C1 segment of cervical spinal cord (tissue), 14 donors: ENCODE results near the gene CORO2B.

Source experiments
- DNase-seq, 14 donors: peaks; one replicate each; lab custom pipeline; 2025; lab: John Stamatoyannopoulos, UW

CORO2B gene

DNA sequence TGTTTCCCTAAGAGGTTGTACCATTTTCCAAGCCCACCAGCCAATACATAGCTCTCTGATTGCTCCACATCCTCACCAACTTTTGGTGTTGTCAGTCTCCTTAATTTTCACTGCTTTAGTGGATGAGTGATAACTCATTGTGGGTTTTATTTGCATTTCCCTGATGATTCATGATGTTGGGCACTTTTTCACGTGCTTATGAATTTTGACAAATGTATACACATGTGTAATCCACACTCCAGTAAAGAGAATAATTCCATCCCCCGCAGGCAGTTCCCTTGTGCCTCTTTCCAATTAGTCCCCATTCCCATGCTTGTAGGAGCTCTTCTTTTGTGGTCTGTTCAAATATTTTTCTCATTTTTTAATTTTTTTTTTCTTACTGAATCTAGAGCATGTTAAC is 189.5 kb downstream of the CORO2B start:
- no peak for DNase-seq

DNA sequence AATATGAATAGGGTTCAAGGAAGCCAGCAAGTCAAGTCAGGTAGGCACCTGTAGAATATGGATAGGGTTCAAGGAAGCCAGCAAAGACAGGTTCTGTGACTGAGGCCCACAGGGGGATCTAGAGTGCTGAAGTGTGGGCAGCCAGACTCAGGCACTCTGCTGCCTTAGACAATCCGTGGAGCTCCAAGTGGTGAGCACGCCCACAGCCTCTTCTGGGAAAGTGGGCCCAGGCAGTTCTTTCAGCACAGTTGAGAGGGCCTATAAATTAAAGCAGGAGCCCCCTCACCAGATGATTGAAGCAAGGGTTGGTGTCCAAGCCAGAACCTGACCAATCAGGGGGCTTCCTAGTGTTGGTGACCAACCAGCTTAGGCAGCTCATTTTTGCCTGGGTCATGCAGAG is 190.9 kb downstream of the CORO2B start:
- no peak for DNase-seq

DNA sequence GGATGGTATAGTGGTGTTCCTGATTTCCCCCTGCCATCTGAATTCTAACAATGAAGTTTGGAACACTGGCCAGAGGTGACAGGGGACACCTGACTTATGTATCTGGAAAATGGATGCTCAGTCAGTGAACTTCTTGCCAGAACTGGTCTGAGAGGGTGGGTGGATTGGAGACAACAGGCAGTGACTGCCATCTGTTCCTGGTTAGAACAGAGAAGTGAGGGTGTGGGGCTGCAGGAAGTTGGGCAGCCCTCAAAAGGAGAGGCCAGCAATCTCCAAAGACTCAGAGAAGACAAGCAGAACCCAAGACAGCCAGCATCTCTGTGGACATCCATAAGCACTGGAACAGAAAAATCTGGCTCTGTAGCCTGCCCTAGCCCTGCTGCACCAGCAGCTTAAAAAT is 191.4 kb downstream of the CORO2B start:
- DNase-seq: no peak

DNA sequence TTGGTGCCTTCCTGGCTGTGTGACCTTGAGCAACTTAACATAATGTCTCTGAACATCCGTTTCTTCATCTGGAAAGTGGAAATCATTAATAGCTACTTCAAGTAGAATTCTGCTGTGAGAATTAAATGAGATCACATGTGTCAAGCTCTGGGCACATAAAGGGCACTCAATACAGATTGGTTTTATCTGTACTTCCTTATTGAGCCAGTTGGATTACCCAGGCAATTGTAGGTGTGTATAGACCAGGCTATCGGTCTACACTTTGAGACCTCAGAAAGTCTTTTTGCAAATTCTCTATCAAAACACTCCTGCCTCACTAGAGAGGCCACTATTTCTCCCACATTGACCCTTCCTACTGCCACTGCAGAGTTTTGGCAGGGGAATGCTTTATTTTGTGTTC is 194.2 kb downstream of the CORO2B start:
- DNase-seq: no peak

DNA sequence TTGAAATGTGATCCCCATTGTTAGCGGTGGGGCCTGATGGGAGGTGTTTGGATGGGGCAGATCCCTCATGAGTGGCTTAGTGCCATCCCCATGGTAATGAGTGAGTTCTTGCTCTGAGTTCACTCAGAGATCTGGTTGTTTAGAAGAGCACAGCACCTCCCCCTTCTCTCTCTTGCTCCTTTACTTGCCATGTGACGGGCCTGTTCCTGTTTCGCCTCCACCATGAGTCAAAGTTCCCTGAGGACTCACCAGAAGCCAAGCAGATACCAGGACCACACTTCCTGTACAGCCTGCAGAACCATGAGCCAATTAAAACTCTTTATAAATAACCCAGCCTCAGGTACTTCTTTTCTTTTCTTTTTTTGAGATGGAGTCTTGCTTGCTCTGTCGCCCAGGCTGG is 195.3 kb downstream of the CORO2B start:
- no peak for DNase-seq

DNA sequence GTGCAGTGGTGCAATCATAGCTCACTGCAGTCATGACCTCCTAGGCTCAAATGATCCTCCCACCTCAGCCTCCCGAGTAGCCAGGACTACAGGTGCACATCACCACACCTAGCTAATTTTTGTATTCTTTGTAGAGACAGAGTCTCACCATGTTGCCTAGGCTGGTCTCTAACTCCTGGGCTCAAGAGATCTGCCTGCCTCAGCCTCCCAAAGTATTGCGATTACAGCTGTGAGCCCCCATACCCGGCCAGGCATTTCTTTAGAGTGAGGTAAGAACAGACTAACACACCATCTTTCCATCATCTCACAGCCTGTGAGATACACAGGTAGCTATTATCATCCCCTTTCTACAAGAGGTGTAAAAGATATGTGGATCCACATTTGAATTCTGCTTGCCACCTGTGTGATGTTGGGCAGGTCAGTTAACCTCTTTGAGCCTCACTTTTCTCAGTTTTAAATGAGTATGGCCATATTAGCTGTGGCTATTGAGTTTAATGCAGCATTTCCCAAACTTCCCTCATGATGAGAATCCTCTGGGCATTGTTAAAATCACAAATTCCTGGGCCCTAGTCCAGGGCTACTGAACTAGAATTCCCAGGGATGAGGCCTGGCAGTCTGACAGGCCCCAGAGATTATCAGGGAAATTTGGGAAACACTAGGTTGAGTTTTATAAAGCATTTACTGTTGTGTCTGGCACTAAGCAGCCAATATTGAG is 195.9 kb downstream of the CORO2B start:
- no peak for DNase-seq

DNA sequence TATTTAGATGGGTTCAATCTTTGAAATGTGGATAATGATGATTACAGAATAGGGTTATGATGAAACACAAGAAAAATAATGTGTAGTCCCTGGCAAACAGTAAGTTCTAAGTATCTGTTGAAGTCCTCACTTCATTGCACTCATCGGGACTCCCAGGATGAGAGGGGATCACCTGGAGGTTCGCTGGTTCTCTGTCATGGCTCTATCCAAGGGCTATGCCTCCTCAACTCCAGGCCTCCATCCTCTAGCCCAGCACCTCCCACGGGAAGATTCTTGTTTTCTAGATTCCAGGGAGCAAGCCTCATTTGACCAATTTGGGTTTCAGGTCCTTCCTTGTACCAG is 196.4 kb downstream of the CORO2B start:
- DNase-seq: no peak

DNA sequence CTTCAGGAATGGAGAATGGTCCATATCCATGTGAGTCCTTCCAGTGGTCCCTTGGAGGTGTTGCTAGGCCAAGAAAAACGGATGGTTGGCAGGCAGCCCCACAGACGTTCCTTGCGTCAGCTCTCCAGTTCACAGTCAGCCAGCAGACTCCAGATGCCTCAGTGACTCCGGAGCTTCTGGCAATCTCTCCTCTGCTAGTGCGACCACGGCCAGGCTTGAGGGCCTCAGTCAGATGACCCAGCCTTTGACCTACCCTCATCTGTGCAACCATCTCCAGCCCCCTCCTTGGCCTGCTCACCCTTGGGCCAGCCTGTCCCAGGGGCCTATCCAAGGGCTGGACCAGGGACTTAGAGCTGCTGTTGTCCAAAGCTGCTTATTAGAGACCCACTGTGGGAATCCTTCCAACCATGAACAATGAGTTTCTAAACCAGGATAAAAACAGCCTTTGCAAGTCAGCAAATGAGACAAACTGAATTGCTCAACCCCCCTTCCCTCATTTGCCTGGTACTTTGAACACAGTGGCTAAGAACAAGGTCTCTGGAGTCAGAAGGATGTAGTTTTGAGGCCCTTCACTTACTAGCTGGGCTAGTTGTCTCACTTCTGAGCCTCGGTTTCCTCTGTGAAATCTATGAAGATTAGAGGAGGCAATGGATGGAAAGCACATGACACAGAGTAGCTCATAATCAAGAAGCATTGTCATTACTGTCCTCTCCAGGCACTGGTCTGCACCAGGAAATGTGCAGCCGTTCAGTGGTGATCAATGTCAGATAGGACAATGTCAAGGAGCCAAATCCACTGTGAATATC is 197.1 kb downstream of the CORO2B start:
- peak in 11 of 14 donors; percentile 33 to 83 (median 67) for DNase-seq

DNA sequence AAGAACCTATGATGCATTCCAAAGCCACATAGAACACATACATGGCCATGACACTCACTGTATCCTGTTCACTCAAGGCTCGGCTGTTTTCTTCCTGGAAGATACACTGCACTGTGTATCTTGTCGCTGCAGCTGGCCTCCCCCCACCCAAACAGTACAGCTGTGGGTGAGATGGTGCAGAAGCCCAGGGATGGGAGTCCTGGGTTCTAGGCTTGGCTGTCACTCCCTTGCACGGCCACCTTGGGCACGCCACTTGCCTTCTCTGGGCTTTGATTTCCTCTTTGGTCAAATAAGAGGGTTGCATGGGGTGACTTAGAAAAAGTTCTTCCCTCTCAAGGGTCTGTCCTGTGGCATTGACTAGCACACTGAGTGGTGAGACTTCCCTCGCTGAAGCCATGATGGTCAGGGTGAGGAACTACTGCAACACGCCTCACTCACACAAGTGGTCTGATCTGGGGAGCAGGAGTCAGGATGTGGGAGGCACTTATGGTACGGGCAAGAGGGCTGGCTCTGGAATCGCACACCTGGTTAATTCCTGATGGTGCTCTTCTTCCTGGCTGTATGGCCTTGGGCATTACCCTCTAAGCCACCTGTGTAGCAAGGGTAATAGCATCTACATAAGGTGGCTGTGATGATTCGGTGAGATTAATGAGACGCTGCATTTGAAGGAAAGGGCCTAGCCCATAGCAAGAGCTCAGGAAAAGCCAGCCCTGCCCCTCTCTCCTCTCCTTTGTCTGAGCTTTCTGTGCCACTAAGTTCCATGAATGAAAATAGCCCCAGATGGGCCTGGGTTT is 197.9 kb downstream of the CORO2B start:
- DNase-seq: no peak
